Measurements from ENCODE around the gene TEX51.

TEX51 gene

GRCh38 chr2:126858991-126859390 lies 39.7 kb upstream of the TEX51 start:
- H3K9me3 ChIP-seq (ENCODE audit: low read length): no peaks in the 10 kb centered on the region
- no peak overlapping the region for H3K27ac ChIP-seq (ENCODE audit: low read depth, low read length)
- H3K27me3 ChIP-seq (ENCODE audit: control insufficient read depth in 1 of 2, insufficient read depth in 2 of 2, low read length in 2 of 2): no peaks in the 10 kb centered on the region
- H3K36me3 ChIP-seq (ENCODE audit: insufficient read depth, low read length): no peaks in the 10 kb centered on the region
- no peaks in the 10 kb centered on the region for H3K4me1 ChIP-seq (ENCODE audit: insufficient read depth, low read length)
- no peak overlapping the region for H3K4me3 ChIP-seq (ENCODE audit: low read depth in 1 of 2, low read length in 2 of 2)
- H3K9ac ChIP-seq (ENCODE audit: low read length): no peak overlapping the region

GRCh38 chr2:126859631-126860030 lies 39.1 kb upstream of the TEX51 start:
- Histone ChIP-seq H3K27ac (ENCODE audit: low read depth, low read length) (no peak overlapping the region), H3K4me1 (ENCODE audit: insufficient read depth, low read length) (no peaks in the 10 kb centered on the region), H3K9ac (ENCODE audit: low read length) (no peak overlapping the region), H3K9me3 (ENCODE audit: low read length) (no peaks in the 10 kb centered on the region), H3K27me3 (ENCODE audit: control insufficient read depth in 1 of 2, insufficient read depth in 2 of 2, low read length in 2 of 2) (no peaks in the 10 kb centered on the region), H3K4me3 (ENCODE audit: low read depth in 1 of 2, low read length in 2 of 2) (no peak overlapping the region), H3K36me3 (ENCODE audit: insufficient read depth, low read length) (no peaks in the 10 kb centered on the region)

- Histone ChIP-seq H3K9ac (ENCODE audit: low read length) (no peak overlapping the region), H3K4me3 (ENCODE audit: low read depth in 1 of 2, low read length in 2 of 2) (no peak overlapping the region), H3K9me3 (ENCODE audit: low read length) (no peaks in the 10 kb centered on the region), H3K36me3 (ENCODE audit: insufficient read depth, low read length) (no peaks in the 10 kb centered on the region), H3K27ac (ENCODE audit: low read depth, low read length) (no peak overlapping the region), H3K27me3 (ENCODE audit: control insufficient read depth in 1 of 2, insufficient read depth in 2 of 2, low read length in 2 of 2) (no peaks in the 10 kb centered on the region), H3K4me1 (ENCODE audit: insufficient read depth, low read length) (no peaks in the 10 kb centered on the region)
These were observed 38.3 kb upstream of the TEX51 start for GRCh38 chr2:126860385-126860784.

- no peaks in the 10 kb centered on the region for H3K4me1 ChIP-seq (ENCODE audit: insufficient read depth, low read length)
- H3K4me3 ChIP-seq (ENCODE audit: low read depth in 1 of 2, low read length in 2 of 2): no peak overlapping the region
- no peak overlapping the region for H3K9ac ChIP-seq (ENCODE audit: low read length)
- no peaks in the 10 kb centered on the region for H3K9me3 ChIP-seq (ENCODE audit: low read length)
- H3K36me3 ChIP-seq (ENCODE audit: insufficient read depth, low read length): no peaks in the 10 kb centered on the region
- no peak overlapping the region for H3K27ac ChIP-seq (ENCODE audit: low read depth, low read length)
- no peaks in the 10 kb centered on the region for H3K27me3 ChIP-seq (ENCODE audit: control insufficient read depth in 1 of 2, insufficient read depth in 2 of 2, low read length in 2 of 2)
These were observed 36.0 kb upstream of the TEX51 start for GRCh38 chr2:126862730-126863129.

GRCh38 chr2:126863336-126864015 lies 35.2 kb upstream of the TEX51 start:
- H3K4me1 ChIP-seq (ENCODE audit: insufficient read depth, low read length): no peaks in the 10 kb centered on the region
- H3K27ac ChIP-seq (ENCODE audit: low read depth, low read length): no peak overlapping the region
- H3K27me3 ChIP-seq (ENCODE audit: control insufficient read depth in 1 of 2, insufficient read depth in 2 of 2, low read length in 2 of 2): no peaks in the 10 kb centered on the region
- no peaks in the 10 kb centered on the region for H3K36me3 ChIP-seq (ENCODE audit: insufficient read depth, low read length)
- H3K9me3 ChIP-seq (ENCODE audit: low read length): no peaks in the 10 kb centered on the region
- no peak overlapping the region for H3K9ac ChIP-seq (ENCODE audit: low read length)
- H3K4me3 ChIP-seq (ENCODE audit: low read depth in 1 of 2, low read length in 2 of 2): no peak overlapping the region

- Histone ChIP-seq H3K4me1 (ENCODE audit: insufficient read depth, low read length) (no peaks in the 10 kb centered on the region), H3K9ac (ENCODE audit: low read length) (no peak overlapping the region), H3K27ac (ENCODE audit: low read depth, low read length) (no peak overlapping the region), H3K4me3 (ENCODE audit: low read depth in 1 of 2, low read length in 2 of 2) (no peak overlapping the region), H3K27me3 (ENCODE audit: control insufficient read depth in 1 of 2, insufficient read depth in 2 of 2, low read length in 2 of 2) (no peaks in the 10 kb centered on the region), H3K36me3 (ENCODE audit: insufficient read depth, low read length) (no peaks in the 10 kb centered on the region), H3K9me3 (ENCODE audit: low read length) (no peaks in the 10 kb centered on the region)
These were observed 33.8 kb upstream of the TEX51 start for GRCh38 chr2:126864861-126865260.

- no peak overlapping the region for H3K9ac ChIP-seq (ENCODE audit: low read length)
- no peaks in the 10 kb centered on the region for H3K36me3 ChIP-seq (ENCODE audit: insufficient read depth, low read length)
- H3K27me3 ChIP-seq (ENCODE audit: control insufficient read depth in 1 of 2, insufficient read depth in 2 of 2, low read length in 2 of 2): no peaks in the 10 kb centered on the region
- no peaks in the 10 kb centered on the region for H3K4me1 ChIP-seq (ENCODE audit: insufficient read depth, low read length)
- no peaks in the 10 kb centered on the region for H3K9me3 ChIP-seq (ENCODE audit: low read length)
- no peak overlapping the region for H3K27ac ChIP-seq (ENCODE audit: low read depth, low read length)
- no peak overlapping the region for H3K4me3 ChIP-seq (ENCODE audit: low read depth in 1 of 2, low read length in 2 of 2)
These were observed 32.2 kb upstream of the TEX51 start for GRCh38 chr2:126866451-126866850.

GRCh38 chr2:126874961-126875360 lies 23.7 kb upstream of the TEX51 start:
- no peak overlapping the region for H3K4me3 ChIP-seq (ENCODE audit: low read depth in 1 of 2, low read length in 2 of 2)
- no peak overlapping the region for H3K27ac ChIP-seq (ENCODE audit: low read depth, low read length)
- no peaks in the 10 kb centered on the region for H3K36me3 ChIP-seq (ENCODE audit: insufficient read depth, low read length)
- no peaks in the 10 kb centered on the region for H3K27me3 ChIP-seq (ENCODE audit: control insufficient read depth in 1 of 2, insufficient read depth in 2 of 2, low read length in 2 of 2)
- no peak overlapping the region for H3K9ac ChIP-seq (ENCODE audit: low read length)
- no peaks in the 10 kb centered on the region for H3K4me1 ChIP-seq (ENCODE audit: insufficient read depth, low read length)
- no peaks in the 10 kb centered on the region for H3K9me3 ChIP-seq (ENCODE audit: low read length)

- no peaks in the 10 kb centered on the region for H3K9me3 ChIP-seq (ENCODE audit: low read length)
- no peaks in the 10 kb centered on the region for H3K36me3 ChIP-seq (ENCODE audit: insufficient read depth, low read length)
- no peaks in the 10 kb centered on the region for H3K27me3 ChIP-seq (ENCODE audit: control insufficient read depth in 1 of 2, insufficient read depth in 2 of 2, low read length in 2 of 2)
- no peak overlapping the region for H3K27ac ChIP-seq (ENCODE audit: low read depth, low read length)
- no peaks in the 10 kb centered on the region for H3K4me1 ChIP-seq (ENCODE audit: insufficient read depth, low read length)
- H3K9ac ChIP-seq (ENCODE audit: low read length): no peak overlapping the region
- no peak overlapping the region for H3K4me3 ChIP-seq (ENCODE audit: low read depth in 1 of 2, low read length in 2 of 2)
These were observed 22.1 kb upstream of the TEX51 start for GRCh38 chr2:126876631-126877030.

GRCh38 chr2:126877041-126877440 lies 21.6 kb upstream of the TEX51 start:
- Histone ChIP-seq H3K4me3 (ENCODE audit: low read depth in 1 of 2, low read length in 2 of 2) (no peak overlapping the region), H3K4me1 (ENCODE audit: insufficient read depth, low read length) (no peaks in the 10 kb centered on the region), H3K9me3 (ENCODE audit: low read length) (no peaks in the 10 kb centered on the region), H3K27ac (ENCODE audit: low read depth, low read length) (no peak overlapping the region), H3K36me3 (ENCODE audit: insufficient read depth, low read length) (no peaks in the 10 kb centered on the region), H3K27me3 (ENCODE audit: control insufficient read depth in 1 of 2, insufficient read depth in 2 of 2, low read length in 2 of 2) (no peaks in the 10 kb centered on the region), H3K9ac (ENCODE audit: low read length) (no peak overlapping the region)

- H3K9ac ChIP-seq (ENCODE audit: low read length): no peak overlapping the region
- no peaks in the 10 kb centered on the region for H3K27me3 ChIP-seq (ENCODE audit: control insufficient read depth in 1 of 2, insufficient read depth in 2 of 2, low read length in 2 of 2)
- no peak overlapping the region for H3K27ac ChIP-seq (ENCODE audit: low read depth, low read length)
- no peaks in the 10 kb centered on the region for H3K36me3 ChIP-seq (ENCODE audit: insufficient read depth, low read length)
- H3K9me3 ChIP-seq (ENCODE audit: low read length): no peaks in the 10 kb centered on the region
- no peak overlapping the region for H3K4me3 ChIP-seq (ENCODE audit: low read depth in 1 of 2, low read length in 2 of 2)
- no peaks in the 10 kb centered on the region for H3K4me1 ChIP-seq (ENCODE audit: insufficient read depth, low read length)
These were observed 20.7 kb upstream of the TEX51 start for GRCh38 chr2:126877861-126878565.

- H3K27me3 ChIP-seq (ENCODE audit: control insufficient read depth in 1 of 2, insufficient read depth in 2 of 2, low read length in 2 of 2): no peaks in the 10 kb centered on the region
- H3K4me1 ChIP-seq (ENCODE audit: insufficient read depth, low read length): no peaks in the 10 kb centered on the region
- H3K9me3 ChIP-seq (ENCODE audit: low read length): no peaks in the 10 kb centered on the region
- no peaks in the 10 kb centered on the region for H3K36me3 ChIP-seq (ENCODE audit: insufficient read depth, low read length)
- H3K27ac ChIP-seq (ENCODE audit: low read depth, low read length): no peak overlapping the region
- H3K4me3 ChIP-seq (ENCODE audit: low read depth in 1 of 2, low read length in 2 of 2): no peak overlapping the region
- H3K9ac ChIP-seq (ENCODE audit: low read length): no peak overlapping the region
These were observed 20.1 kb upstream of the TEX51 start for GRCh38 chr2:126878601-126879000.
